Suppressor macrophage treated with lipopolysaccharide for 1 hour (primary cell): ENCODE measurements around the gene SCYL1.

ENCODE experiments used
- DNase-seq, 3 donors: peaks; one replicate each; pipeline ENCODE4 v3.0.0-alpha.2; 2020 to 2022

The SCYL1 gene

DNA sequence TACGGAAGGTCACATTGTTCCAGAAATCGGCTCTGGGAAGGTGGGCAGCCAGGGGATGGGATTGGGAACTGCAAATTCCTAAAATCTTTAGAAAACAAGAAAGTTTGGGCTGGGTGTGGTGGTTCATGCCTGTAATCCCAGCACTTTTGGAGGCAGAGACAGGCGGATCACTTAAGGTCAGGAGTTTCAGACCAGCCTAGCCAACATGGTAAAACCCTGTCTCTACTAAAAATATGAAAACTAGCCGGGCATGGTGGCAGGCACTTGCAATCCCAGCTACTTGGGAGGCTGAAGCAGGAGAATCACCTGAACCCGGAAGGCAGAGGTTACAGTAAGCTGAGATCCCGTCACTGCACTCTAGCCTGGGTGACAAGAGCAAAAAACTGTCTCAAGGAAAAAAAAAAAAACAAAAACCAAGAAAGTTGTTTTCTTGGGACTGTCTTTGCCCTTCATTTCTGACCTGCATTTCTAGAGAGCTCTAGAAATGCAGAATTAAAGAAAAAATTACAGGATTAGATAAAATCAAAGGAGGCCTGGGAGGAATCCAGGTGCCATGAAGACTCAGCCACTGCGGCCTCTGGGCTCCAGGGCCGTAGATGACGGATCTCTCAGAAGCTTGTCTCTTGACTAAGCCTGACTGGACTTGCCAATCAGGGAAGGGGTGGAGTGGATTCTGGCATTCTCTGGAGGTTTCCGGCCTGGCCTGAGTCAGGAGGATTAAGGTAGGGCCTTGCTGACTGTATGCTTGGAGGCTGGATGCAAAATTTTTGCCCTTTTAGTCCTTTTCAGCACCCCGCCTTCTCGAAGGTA lies 31.3 kb upstream of the SCYL1 start:
- peak; percentile 60 to 81 (median 62) for DNase-seq

DNA sequence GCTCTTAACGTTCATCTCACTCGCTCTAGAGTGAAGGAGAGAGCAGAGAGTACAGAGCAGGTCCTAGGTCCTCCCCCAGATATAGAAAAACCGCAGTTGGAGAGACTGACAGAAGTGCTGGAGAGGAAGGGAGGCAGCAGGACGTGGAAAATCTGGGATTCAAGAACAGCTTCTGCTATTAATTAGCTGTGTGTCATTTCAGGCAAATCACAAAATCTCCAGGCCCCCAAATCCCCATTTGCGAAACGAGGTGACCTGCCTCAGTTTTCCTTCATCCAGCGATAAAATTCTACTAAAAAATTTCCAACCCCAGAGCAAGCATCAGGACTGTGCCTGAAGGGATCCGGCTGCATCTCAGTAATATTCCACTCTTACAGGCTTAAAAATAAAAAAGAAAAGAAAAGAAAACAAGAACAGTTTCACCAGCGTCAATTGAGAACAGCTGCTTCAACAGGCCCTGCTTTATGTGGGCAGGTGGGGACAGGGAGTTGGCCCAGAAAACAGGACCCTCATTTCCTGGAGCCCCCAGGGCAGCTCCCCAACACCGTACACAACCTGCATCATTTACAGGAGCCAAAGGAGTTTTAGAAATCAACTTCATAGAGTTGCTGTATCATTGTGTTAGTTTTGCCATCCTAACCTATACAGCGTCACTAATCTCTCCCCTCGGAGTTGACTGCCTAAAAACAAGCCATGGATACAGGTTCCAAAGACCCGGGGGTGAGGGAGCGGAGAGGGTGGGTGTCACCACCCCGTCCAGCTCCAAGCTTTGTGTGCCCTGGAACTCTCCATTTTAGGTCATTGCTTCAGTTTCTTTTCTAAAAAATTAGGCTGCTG lies 28.4 kb upstream of the SCYL1 start:
- no peak for DNase-seq

DNA sequence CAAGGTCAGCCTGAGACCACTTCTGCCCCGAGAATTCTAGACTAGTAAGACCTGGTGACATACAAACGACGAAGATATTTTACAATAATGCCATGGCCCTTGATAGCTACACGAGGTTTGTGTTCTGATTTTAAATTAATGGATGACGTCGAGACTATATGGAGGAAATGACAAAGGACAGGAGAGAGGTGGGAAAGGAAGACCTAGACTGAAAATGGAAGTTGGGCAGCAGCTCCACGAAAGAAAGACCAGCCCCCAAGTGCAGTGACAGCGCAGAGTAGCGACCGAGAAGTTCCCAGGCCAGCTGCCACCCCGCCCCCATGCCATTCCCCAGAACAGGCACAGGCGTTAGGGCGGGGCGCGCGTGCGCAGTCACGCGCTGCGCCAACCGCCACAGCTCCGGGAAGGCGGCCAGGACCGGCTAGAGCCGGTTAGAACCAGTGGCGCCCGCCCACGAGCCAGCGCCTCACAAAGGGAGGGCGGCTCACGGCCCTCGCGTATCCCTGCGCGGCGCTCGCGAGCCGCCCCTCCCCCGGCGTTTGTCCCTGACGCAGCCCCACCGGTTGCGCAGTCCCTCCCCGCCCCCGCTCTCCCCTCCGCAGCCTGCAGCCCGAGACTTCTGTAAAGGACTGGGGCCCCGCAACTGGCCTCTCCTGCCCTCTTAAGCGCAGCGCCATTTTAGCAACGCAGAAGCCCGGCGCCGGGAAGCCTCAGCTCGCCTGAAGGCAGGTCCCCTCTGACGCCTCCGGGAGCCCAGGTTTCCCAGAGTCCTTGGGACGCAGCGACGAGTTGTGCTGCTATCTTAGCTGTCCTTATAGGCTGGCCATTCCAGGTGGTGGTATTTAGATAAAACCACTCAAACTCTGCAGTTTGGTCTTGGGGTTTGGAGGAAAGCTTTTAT lies 27.5 kb upstream of the SCYL1 start:
- peak; percentile 100 for DNase-seq

DNA sequence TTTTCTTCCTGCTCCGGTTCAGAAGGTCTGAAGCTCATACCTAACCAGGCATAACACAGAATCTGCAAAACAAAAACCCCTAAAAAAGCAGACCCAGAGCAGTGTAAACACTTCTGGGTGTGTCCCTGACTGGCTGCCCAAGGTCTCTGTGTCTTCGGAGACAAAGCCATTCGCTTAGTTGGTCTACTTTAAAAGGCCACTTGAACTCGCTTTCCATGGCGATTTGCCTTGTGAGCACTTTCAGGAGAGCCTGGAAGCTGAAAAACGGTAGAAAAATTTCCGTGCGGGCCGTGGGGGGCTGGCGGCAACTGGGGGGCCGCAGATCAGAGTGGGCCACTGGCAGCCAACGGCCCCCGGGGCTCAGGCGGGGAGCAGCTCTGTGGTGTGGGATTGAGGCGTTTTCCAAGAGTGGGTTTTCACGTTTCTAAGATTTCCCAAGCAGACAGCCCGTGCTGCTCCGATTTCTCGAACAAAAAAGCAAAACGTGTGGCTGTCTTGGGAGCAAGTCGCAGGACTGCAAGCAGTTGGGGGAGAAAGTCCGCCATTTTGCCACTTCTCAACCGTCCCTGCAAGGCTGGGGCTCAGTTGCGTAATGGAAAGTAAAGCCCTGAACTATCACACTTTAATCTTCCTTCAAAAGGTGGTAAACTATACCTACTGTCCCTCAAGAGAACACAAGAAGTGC lies 26.7 kb upstream of the SCYL1 start:
- peak; percentile 79 to 80 (median 79) for DNase-seq

DNA sequence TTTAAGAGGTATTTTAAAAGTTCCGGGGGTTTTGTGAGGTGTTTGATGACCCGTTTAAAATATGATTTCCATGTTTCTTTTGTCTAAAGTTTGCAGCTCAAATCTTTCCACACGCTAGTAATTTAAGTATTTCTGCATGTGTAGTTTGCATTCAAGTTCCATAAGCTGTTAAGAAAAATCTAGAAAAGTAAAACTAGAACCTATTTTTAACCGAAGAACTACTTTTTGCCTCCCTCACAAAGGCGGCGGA lies 26.2 kb upstream of the SCYL1 start:
- no peak for DNase-seq

DNA sequence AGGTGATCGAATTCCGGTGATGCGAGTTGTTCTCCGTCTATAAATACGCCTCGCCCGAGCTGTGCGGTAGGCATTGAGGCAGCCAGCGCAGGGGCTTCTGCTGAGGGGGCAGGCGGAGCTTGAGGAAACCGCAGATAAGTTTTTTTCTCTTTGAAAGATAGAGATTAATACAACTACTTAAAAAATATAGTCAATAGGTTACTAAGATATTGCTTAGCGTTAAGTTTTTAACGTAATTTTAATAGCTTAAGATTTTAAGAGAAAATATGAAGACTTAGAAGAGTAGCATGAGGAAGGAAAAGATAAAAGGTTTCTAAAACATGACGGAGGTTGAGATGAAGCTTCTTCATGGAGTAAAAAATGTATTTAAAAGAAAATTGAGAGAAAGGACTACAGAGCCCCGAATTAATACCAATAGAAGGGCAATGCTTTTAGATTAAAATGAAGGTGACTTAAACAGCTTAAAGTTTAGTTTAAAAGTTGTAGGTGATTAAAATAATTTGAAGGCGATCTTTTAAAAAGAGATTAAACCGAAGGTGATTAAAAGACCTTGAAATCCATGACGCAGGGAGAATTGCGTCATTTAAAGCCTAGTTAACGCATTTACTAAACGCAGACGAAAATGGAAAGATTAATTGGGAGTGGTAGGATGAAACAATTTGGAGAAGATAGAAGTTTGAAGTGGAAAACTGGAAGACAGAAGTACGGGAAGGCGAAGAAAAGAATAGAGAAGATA lies 25.7 kb upstream of the SCYL1 start, which contains the start of gene MALAT1:
TSS of gene MALAT1 (plus strand) at position 69 of the 736 bp plus-strand sequence.
- DNase-seq, result peak; percentile 96 to 98 (median 97)

DNA sequence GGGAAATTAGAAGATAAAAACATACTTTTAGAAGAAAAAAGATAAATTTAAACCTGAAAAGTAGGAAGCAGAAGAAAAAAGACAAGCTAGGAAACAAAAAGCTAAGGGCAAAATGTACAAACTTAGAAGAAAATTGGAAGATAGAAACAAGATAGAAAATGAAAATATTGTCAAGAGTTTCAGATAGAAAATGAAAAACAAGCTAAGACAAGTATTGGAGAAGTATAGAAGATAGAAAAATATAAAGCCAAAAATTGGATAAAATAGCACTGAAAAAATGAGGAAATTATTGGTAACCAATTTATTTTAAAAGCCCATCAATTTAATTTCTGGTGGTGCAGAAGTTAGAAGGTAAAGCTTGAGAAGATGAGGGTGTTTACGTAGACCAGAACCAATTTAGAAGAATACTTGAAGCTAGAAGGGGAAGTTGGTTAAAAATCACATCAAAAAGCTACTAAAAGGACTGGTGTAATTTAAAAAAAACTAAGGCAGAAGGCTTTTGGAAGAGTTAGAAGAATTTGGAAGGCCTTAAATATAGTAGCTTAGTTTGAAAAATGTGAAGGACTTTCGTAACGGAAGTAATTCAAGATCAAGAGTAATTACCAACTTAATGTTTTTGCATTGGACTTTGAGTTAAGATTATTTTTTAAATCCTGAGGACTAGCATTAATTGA lies 25.0 kb upstream of the SCYL1 start:
- DNase-seq, result peak in 2 of 3 donors; percentile 48 to 57

DNA sequence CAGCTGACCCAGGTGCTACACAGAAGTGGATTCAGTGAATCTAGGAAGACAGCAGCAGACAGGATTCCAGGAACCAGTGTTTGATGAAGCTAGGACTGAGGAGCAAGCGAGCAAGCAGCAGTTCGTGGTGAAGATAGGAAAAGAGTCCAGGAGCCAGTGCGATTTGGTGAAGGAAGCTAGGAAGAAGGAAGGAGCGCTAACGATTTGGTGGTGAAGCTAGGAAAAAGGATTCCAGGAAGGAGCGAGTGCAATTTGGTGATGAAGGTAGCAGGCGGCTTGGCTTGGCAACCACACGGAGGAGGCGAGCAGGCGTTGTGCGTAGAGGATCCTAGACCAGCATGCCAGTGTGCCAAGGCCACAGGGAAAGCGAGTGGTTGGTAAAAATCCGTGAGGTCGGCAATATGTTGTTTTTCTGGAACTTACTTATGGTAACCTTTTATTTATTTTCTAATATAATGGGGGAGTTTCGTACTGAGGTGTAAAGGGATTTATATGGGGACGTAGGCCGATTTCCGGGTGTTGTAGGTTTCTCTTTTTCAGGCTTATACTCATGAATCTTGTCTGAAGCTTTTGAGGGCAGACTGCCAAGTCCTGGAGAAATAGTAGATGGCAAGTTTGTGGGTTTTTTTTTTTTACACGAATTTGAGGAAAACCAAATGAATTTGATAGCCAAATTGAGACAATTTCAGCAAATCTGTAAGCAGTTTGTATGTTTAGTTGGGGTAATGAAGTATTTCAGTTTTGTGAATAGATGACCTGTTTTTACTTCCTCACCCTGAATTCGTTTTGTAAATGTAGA lies 24.3 kb upstream of the SCYL1 start:
- peak; percentile 57 to 68 (median 61) for DNase-seq

DNA sequence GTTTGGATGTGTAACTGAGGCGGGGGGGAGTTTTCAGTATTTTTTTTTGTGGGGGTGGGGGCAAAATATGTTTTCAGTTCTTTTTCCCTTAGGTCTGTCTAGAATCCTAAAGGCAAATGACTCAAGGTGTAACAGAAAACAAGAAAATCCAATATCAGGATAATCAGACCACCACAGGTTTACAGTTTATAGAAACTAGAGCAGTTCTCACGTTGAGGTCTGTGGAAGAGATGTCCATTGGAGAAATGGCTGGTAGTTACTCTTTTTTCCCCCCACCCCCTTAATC lies 23.8 kb upstream of the SCYL1 start:
- peak in 1 of 3 donors; percentile 56 for DNase-seq

DNA sequence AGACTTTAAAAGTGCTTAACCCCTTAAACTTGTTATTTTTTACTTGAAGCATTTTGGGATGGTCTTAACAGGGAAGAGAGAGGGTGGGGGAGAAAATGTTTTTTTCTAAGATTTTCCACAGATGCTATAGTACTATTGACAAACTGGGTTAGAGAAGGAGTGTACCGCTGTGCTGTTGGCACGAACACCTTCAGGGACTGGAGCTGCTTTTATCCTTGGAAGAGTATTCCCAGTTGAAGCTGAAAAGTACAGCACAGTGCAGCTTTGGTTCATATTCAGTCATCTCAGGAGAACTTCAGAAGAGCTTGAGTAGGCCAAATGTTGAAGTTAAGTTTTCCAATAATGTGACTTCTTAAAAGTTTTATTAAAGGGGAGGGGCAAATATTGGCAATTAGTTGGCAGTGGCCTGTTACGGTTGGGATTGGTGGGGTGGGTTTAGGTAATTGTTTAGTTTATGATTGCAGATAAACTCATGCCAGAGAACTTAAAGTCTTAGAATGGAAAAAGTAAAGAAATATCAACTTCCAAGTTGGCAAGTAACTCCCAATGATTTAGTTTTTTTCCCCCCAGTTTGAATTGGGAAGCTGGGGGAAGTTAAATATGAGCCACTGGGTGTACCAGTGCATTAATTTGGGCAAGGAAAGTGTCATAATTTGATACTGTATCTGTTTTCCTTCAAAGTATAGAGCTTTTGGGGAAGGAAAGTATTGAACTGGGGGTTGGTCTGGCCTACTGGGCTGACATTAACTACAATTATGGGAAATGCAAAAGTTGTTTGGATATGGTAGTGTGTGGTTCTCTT lies 23.2 kb upstream of the SCYL1 start:
- DNase-seq, result peak in 2 of 3 donors; percentile 52 to 58

DNA sequence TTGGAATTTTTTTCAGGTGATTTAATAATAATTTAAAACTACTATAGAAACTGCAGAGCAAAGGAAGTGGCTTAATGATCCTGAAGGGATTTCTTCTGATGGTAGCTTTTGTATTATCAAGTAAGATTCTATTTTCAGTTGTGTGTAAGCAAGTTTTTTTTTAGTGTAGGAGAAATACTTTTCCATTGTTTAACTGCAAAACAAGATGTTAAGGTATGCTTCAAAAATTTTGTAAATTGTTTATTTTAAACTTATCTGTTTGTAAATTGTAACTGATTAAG lies 22.7 kb upstream of the SCYL1 start:
- peak in 1 of 3 donors; percentile 47 for DNase-seq

DNA sequence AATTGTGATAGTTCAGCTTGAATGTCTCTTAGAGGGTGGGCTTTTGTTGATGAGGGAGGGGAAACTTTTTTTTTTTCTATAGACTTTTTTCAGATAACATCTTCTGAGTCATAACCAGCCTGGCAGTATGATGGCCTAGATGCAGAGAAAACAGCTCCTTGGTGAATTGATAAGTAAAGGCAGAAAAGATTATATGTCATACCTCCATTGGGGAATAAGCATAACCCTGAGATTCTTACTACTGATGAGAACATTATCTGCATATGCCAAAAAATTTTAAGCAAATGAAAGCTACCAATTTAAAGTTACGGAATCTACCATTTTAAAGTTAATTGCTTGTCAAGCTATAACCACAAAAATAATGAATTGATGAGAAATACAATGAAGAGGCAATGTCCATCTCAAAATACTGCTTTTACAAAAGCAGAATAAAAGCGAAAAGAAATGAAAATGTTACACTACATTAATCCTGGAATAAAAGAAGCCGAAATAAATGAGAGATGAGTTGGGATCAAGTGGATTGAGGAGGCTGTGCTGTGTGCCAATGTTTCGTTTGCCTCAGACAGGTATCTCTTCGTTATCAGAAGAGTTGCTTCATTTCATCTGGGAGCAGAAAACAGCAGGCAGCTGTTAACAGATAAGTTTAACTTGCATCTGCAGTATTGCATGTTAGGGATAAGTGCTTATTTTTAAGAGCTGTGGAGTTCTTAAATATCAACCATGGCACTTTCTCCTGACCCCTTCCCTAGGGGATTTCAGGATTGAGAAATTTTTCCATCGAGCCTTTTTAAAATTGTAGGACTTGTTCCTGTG lies 22.1 kb upstream of the SCYL1 start:
- DNase-seq, result peak in 2 of 3 donors; percentile 60 to 67

DNA sequence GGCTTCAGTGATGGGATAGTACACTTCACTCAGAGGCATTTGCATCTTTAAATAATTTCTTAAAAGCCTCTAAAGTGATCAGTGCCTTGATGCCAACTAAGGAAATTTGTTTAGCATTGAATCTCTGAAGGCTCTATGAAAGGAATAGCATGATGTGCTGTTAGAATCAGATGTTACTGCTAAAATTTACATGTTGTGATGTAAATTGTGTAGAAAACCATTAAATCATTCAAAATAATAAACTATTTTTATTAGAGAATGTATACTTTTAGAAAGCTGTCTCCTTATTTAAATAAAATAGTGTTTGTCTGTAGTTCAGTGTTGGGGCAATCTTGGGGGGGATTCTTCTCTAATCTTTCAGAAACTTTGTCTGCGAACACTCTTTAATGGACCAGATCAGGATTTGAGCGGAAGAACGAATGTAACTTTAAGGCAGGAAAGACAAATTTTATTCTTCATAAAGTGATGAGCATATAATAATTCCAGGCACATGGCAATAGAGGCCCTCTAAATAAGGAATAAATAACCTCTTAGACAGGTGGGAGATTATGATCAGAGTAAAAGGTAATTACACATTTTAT lies 21.4 kb upstream of the SCYL1 start:
- no peak for DNase-seq

DNA sequence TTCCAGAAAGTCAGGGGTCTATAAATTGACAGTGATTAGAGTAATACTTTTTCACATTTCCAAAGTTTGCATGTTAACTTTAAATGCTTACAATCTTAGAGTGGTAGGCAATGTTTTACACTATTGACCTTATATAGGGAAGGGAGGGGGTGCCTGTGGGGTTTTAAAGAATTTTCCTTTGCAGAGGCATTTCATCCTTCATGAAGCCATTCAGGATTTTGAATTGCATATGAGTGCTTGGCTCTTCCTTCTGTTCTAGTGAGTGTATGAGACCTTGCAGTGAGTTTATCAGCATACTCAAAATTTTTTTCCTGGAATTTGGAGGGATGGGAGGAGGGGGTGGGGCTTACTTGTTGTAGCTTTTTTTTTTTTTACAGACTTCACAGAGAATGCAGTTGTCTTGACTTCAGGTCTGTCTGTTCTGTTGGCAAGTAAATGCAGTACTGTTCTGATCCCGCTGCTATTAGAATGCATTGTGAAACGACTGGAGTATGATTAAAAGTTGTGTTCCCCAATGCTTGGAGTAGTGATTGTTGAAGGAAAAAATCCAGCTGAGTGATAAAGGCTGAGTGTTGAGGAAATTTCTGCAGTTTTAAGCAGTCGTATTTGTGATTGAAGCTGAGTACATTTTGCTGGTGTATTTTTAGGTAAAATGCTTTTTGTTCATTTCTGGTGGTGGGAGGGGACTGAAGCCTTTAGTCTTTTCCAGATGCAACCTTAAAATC lies 20.8 kb upstream of the SCYL1 start:
- peak in 2 of 3 donors; percentile 57 to 58 for DNase-seq

DNA sequence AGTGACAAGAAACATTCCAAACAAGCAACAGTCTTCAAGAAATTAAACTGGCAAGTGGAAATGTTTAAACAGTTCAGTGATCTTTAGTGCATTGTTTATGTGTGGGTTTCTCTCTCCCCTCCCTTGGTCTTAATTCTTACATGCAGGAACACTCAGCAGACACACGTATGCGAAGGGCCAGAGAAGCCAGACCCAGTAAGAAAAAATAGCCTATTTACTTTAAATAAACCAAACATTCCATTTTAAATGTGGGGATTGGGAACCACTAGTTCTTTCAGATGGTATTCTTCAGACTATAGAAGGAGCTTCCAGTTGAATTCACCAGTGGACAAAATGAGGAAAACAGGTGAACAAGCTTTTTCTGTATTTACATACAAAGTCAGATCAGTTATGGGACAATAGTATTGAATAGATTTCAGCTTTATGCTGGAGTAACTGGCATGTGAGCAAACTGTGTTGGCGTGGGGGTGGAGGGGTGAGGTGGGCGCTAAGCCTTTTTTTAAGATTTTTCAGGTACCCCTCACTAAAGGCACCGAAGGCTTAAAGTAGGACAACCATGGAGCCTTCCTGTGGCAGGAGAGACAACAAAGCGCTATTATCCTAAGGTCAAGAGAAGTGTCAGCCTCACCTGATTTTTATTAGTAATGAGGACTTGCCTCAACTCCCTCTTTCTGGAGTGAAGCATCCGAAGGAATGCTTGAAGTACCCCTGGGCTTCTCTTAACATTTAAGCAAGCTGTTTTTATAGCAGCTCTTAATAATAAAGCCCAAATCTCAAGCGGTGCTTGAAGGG lies 20.0 kb upstream of the SCYL1 start:
- peak in 2 of 3 donors; percentile 40 to 51 for DNase-seq

DNA sequence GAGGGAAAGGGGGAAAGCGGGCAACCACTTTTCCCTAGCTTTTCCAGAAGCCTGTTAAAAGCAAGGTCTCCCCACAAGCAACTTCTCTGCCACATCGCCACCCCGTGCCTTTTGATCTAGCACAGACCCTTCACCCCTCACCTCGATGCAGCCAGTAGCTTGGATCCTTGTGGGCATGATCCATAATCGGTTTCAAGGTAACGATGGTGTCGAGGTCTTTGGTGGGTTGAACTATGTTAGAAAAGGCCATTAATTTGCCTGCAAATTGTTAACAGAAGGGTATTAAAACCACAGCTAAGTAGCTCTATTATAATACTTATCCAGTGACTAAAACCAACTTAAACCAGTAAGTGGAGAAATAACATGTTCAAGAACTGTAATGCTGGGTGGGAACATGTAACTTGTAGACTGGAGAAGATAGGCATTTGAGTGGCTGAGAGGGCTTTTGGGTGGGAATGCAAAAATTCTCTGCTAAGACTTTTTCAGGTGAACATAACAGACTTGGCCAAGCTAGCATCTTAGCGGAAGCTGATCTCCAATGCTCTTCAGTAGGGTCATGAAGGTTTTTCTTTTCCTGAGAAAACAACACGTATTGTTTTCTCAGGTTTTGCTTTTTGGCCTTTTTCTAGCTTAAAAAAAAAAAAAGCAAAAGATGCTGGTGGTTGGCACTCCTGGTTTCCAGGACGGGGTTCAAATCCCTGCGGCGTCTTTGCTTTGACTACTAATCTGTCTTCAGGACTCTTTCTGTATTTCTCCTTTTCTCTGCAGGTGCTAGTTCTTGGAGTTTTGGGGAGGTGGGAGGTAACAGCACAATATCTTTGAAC lies 19.2 kb upstream of the SCYL1 start:
- peak in 2 of 3 donors; percentile 43 to 54 for DNase-seq
